Measurements from ENCODE around the gene WIF1.

The WIF1 gene

DNA sequence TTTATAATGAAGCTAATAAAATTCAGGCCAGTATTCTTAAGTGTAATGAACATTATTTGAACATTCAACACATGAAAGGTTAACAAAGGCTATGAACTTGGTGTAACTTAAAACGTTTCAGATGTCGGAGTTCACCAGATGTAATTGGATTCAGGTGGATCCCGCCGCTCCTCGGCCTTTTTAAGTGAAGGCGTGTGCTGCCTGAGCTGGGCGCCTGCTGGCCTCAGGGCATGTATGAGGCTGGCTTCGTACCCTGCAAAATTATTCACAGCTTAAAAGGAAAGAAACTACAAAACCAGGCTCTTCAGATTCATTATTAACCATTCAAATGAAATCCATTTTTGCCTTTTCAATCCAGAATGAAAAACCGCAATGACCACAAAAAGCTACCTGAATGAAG lies 69.9 kb downstream of the WIF1 start:
- TF ChIP-seq, protein P1, sequence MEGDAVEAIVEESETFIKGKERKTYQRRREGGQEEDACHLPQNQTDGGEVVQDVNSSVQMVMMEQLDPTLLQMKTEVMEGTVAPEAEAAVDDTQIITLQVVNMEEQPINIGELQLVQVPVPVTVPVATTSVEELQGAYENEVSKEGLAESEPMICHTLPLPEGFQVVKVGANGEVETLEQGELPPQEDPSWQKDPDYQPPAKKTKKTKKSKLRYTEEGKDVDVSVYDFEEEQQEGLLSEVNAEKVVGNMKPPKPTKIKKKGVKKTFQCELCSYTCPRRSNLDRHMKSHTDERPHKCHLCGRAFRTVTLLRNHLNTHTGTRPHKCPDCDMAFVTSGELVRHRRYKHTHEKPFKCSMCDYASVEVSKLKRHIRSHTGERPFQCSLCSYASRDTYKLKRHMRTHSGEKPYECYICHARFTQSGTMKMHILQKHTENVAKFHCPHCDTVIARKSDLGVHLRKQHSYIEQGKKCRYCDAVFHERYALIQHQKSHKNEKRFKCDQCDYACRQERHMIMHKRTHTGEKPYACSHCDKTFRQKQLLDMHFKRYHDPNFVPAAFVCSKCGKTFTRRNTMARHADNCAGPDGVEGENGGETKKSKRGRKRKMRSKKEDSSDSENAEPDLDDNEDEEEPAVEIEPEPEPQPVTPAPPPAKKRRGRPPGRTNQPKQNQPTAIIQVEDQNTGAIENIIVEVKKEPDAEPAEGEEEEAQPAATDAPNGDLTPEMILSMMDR (IDR thresholded peaks at IDR 0.05; ENCODE audit: insufficient read depth, low read depth, low read length, missing control alignments), result no peak
- DNase-seq (ENCODE audit: low read depth), result peak; percentile 4
- H3K4me3 ChIP-seq (ENCODE audit: low read length), result no peak overlapping the region

DNA sequence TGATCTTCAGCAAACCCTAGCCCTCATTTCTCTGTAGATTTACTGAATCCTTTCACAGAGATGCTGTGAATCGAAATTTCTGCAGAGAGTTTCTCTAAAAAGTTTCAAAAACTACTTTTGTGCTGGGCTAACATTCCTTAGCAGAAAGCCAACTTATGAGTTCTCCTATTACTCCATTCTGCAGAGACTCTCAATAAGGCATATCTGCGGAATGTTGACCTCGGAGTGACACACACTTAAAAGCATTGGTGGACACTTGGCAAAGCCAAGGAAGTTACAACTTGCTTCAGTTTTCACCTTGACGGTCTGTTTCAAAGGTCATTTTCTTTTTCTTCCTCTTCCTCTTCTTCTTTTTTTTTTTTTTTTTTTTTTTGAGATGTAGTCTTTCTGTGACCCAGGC lies 75.8 kb downstream of the WIF1 start:
- H3K4me3 ChIP-seq (ENCODE audit: low read length), result no peak overlapping the region
- TF ChIP-seq, protein P1 (IDR thresholded peaks at IDR 0.05; ENCODE audit: insufficient read depth, low read depth, low read length, missing control alignments), result no peak
- DNase-seq (ENCODE audit: low read depth), result no peak

DNA sequence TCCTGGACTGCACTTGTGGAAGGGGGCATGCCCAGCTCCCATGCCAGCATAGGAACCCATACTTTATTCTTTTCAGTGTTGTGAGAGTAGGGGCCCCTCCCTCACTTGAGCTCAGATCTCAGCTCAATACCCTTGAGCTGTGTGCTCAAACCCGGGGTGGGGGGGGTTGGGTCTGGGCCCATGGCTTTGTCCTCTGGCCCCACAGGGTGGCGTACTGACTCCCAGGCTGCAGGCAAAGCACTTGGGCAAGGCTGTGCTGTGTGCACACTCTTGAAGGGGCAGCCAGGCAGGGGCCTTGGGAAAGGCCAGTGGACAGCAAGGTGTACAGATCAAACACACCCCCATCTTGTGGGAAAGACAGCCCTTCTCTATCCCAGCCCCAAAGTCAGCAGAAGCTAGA lies 81.8 kb downstream of the WIF1 start:
- no peak for DNase-seq (ENCODE audit: low read depth)
- no peak overlapping the region for H3K4me3 ChIP-seq (ENCODE audit: low read length)
- TF ChIP-seq, protein P1 (IDR thresholded peaks at IDR 0.05; ENCODE audit: insufficient read depth, low read depth, low read length, missing control alignments), result no peak

DNA sequence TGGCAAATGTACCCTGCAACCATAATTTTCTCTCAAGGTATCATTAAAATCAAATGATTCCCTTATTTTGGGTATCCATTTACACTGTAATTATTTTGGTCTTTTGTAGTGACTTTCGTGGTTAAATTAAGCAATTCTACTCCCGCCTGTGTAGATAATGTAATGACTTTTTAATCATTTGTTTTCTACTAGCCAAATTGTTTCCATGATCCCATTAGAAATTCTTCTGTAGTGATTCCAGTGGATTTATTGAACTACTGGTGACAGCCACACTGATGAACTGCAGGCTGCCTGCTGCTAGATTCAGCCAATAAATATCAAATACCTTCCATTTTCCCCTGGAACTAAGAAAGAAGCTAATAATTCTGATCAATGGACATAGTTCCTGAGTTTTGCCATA lies 96.0 kb downstream of the WIF1 start:
- no peak for DNase-seq (ENCODE audit: low read depth)
- TF ChIP-seq, protein P1 (IDR thresholded peaks at IDR 0.05; ENCODE audit: insufficient read depth, low read depth, low read length, missing control alignments), result no peak
- H3K4me3 ChIP-seq (ENCODE audit: low read length), result no peak overlapping the region

DNA sequence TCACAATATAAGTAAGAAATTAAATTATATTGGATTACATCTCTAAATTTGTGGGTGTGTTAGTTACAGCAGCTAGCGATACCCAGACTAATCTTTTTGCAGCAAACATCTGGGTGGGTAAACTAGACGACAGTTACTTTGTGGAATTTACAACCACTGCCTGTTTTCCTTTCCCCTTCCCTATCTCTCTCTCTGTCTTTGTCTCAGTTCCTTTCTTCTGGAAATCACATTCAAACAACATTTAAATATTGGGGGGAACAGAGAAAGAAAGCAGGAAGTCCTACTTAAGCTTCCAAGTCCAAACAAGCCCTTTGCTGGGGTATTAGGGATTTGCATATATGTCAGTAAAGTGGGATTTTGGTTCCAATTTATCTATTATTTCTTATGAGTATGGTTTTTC lies 97.6 kb downstream of the WIF1 start:
- TF ChIP-seq, protein P1 (IDR thresholded peaks at IDR 0.05; ENCODE audit: insufficient read depth, low read depth, low read length, missing control alignments), result no peak
- H3K4me3 ChIP-seq (ENCODE audit: low read length), result no peak overlapping the region
- no peak for DNase-seq (ENCODE audit: low read depth)

DNA sequence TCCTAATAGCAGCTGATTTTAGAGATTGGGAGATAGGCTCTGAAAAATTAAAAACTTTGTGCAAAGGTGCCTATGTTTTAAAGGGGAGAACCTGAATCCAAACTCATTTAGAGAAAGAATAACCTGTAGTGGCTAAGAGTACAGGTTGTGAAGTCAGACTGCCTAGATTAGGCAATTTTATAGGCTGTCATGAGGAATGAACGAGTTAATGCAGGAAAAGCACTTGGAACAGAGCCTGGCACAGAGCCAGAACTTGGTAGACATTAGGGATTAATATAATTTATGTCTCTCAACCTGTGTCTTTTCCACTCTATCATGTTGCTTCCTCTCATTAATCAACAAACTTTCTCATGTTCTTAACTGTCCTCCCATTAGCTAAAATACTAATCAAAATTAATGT lies 98.1 kb downstream of the WIF1 start:
- no peak overlapping the region for H3K4me3 ChIP-seq (ENCODE audit: low read length)
- DNase-seq (ENCODE audit: low read depth), result peak; percentile 46
- TF ChIP-seq, protein P1 (IDR thresholded peaks at IDR 0.05; ENCODE audit: insufficient read depth, low read depth, low read length, missing control alignments), result no peak

DNA sequence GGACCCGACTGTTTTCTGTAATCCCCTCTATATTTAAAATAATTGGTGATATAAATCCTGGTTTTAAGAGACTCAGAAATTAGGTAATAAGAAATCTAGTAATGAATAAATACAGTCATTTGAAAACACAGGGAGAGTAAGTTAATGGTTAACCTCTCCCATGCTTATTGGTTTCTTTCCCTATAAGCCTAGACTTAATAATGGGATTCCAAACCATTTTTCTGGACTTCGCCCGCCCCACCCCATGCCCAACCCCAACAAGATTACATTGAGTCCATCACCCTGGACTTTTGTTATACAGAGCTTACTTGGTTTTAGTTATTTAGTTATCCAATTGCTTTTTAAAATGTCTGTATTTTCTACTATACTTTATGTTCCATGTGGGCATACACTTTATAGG lies 98.7 kb downstream of the WIF1 start:
- DNase-seq (ENCODE audit: low read depth), result no peak
- TF ChIP-seq, protein P1 (IDR thresholded peaks at IDR 0.05; ENCODE audit: insufficient read depth, low read depth, low read length, missing control alignments), result no peak
- H3K4me3 ChIP-seq (ENCODE audit: low read length), result no peak overlapping the region
